Cardiac muscle cell (in vitro differentiated cells and primary cell): Measurements from ENCODE around the gene GRIA2. TPM values are rescaled to one million over a fixed set of nuclear protein-coding genes. Genes with fewer than 3 reads are reported as not detected.

Experiments used
- DNase-seq, 2 donors: peaks; one replicate each; pipeline versions ENCODE4 v3.0.0 to v3.0.0-alpha.2; 2010 to 2017; ENCODE audit warnings: low read depth in 1 of 2, low spot score in 1 of 2
- H3K27ac ChIP-seq: fragments of 200-600 bp; sonication (generic); 2 replicates; pipeline ENCODE4 v1.5.1; 2016
- H3K27me3 ChIP-seq: fragments of 200-600 bp; sonication (generic); 2 replicates; pipeline ENCODE4 v1.6.0; 2016; ENCODE audit warnings: control low read depth
- H3K36me3 ChIP-seq: fragments of 200-600 bp; sonication (generic); 2 replicates; pipeline ENCODE4 v1.5.1; 2016; ENCODE audit warnings: control low read depth
- H3K4me1 ChIP-seq: fragments of 200-600 bp; sonication (generic); 2 replicates; pipeline ENCODE4 v1.8.1; 2017; ENCODE audit warnings: low read depth, mild to moderate bottlenecking, mixed run types
- H3K4me3 ChIP-seq: fragments of 200-600 bp; sonication (generic); 2 replicates; pipeline ENCODE4 v1.5.1; 2016; ENCODE audit warnings: mild to moderate bottlenecking
- H3K9me3 ChIP-seq: fragments of 200-600 bp; sonication (generic); 2 replicates; pipeline ENCODE4 v1.5.1; 2017; ENCODE audit warnings: low read depth, mild to moderate bottlenecking, control low read depth
- CTCF ChIP-seq: IDR thresholded peaks from 2 replicates; pipeline ENCODE4 v1.5.1; 2012; ENCODE audit warnings: low read depth, mild to moderate bottlenecking, low read length
- polyA plus RNA-seq: library from polyadenylated mRNA; unstranded; fragments of >200 nt; fragmentation: Nextera tagmentation; extraction: Ambion mirVana; gene quantifications from 2 replicates; pipeline ENCODE4 v1.2.1, GENCODE V29; 2016
- total RNA-seq: library from RNA; depleted of rRNA; stranded (reverse); fragments of >200 nt; gene quantifications from 2 replicates; pipeline ENCODE4 v1.2.3, GENCODE V29; 2016

Gene GRIA2
- total and polyA plus RNA-seq, 2 experiments from 2014 or later = not detected

GRCh38 chr4:157320092-157320491, 99.6 kb downstream of the GRIA2 start:
- no peak for TF ChIP-seq CTCF
- H3K36me3 ChIP-seq = no peaks in the 10 kb centered on the region
- H3K9me3 ChIP-seq = no peaks in the 10 kb centered on the region
- no peaks in the 10 kb centered on the region for H3K27me3 ChIP-seq
- H3K4me3 ChIP-seq = no peak overlapping the region
- H3K27ac ChIP-seq = no peak overlapping the region
- DNase-seq = no peak
- H3K4me1 ChIP-seq = no peaks in the 10 kb centered on the region

- Histone ChIP-seq H3K36me3 (no peaks in the 10 kb centered on the region), H3K9me3 (no peaks in the 10 kb centered on the region), H3K4me3 (no peak overlapping the region), H3K27me3 (no peaks in the 10 kb centered on the region), H3K27ac (no peak overlapping the region), H3K4me1 (no peaks in the 10 kb centered on the region)
- TF ChIP-seq CTCF = no peak
- DNase-seq = no peak
Measured at GRCh38 chr4:157327666-157328065, 107.1 kb downstream of the GRIA2 start.

- TF ChIP-seq CTCF = no peak
- Histone ChIP-seq H3K27ac (no peak overlapping the region), H3K4me3 (no peak overlapping the region)
Measured at GRCh38 chr4:157357887-157358286, 137.4 kb downstream of the GRIA2 start.

GRCh38 chr4:157358439-157358838, 137.9 kb downstream of the GRIA2 start:
- no peak for DNase-seq
- H3K36me3 ChIP-seq = no peaks in the 10 kb centered on the region
- no peaks in the 10 kb centered on the region for H3K9me3 ChIP-seq
- H3K4me1 ChIP-seq = no peaks in the 10 kb centered on the region
- H3K27ac ChIP-seq = no peak overlapping the region
- no peak for TF ChIP-seq CTCF
- H3K4me3 ChIP-seq = no peak overlapping the region
- no peaks in the 10 kb centered on the region for H3K27me3 ChIP-seq

More at GRCh38 chr4:157357887-157358286, 137.4 kb downstream of the GRIA2 start:
- Histone ChIP-seq H3K4me1 (no peaks in the 10 kb centered on the region), H3K9me3 (no peaks in the 10 kb centered on the region), H3K27me3 (no peaks in the 10 kb centered on the region), H3K36me3 (no peaks in the 10 kb centered on the region)
- DNase-seq = no peak

- Histone ChIP-seq H3K27me3 (no peaks in the 10 kb centered on the region), H3K27ac (no peak overlapping the region), H3K4me3 (no peak overlapping the region), H3K4me1 (no peaks in the 10 kb centered on the region), H3K36me3 (no peaks in the 10 kb centered on the region), H3K9me3 (no peaks in the 10 kb centered on the region)
- DNase-seq = no peak
- no peak for TF ChIP-seq CTCF
Measured at GRCh38 chr4:157358851-157359250, 138.3 kb downstream of the GRIA2 start.

GRCh38 chr4:157363360-157363759, 142.8 kb downstream of the GRIA2 start:
- Histone ChIP-seq H3K27me3 (no peaks in the 10 kb centered on the region), H3K27ac (no peak overlapping the region), H3K4me1 (no peaks in the 10 kb centered on the region), H3K4me3 (no peak overlapping the region), H3K9me3 (no peaks in the 10 kb centered on the region), H3K36me3 (no peaks in the 10 kb centered on the region)
- no peak for TF ChIP-seq CTCF
- DNase-seq = no peak
